ENCODE results near the gene MAT1A. TPM values are rescaled to one million over a fixed set of nuclear protein-coding genes. Genes with fewer than 3 reads are reported as not detected.
"Not testable (repeated sequence)": the region's sequence is repeated elsewhere in the genome, so short reads cannot be mapped to it uniquely, and the experiment has no call there.

Gene MAT1A
- total and polyA plus RNA-seq, 2 of the 8 experiments (the other 6 are each of a cell fraction or from before 2014, with no cell fraction given) = 4.1 to 6.4 TPM

DNA sequence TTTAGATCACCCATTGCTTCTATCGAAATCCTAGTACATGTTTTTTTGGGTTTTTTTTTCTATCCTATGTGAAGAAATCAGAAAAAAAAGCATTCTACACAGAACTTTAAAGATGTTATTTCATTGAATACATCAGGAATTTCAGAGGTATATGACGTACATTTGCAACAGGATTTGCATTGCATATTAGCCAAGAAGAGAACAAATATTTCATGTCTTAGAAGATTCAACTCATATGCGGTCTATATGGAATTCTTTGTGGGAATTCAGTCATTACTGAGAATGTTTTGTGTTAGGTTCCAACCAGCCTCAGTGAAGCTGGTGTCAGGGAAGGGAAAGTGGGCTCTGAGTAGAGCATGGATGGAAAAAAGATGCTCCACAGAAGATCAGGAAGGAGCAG, 45.1 kb downstream of the MAT1A start:
- H3K79me1 ChIP-seq (ENCODE audit: low read depth, low read length); H3K4me3 ChIP-seq (ENCODE audit: extremely low read depth in 1 of 4, insufficient read depth in 2 of 4, low read depth in 3 of 4, low read length in 4 of 4); H3K18ac ChIP-seq (ENCODE audit: extremely low read depth, low read length); H3K36me3 ChIP-seq (ENCODE audit: control insufficient read depth in 2 of 4, insufficient read depth in 4 of 4, low read length in 3 of 4); H3K23me2 ChIP-seq (ENCODE audit: low read depth, low read length); H3K23ac ChIP-seq (ENCODE audit: insufficient read length); CTCF ChIA-PET (ENCODE audit: partially characterized antibody); POLR2A ChIA-PET (ENCODE audit: partially characterized antibody); H2BK15ac ChIP-seq (ENCODE audit: low read length); H4K91ac ChIP-seq (replicated peaks; ENCODE audit: insufficient read length, low read length); H3K79me2 ChIP-seq (ENCODE audit: control insufficient read depth in 1 of 2, insufficient read depth in 2 of 2, low read length in 2 of 2); H3K56ac ChIP-seq (replicated peaks; ENCODE audit: insufficient read length, low read depth, low read length); H3K4me2 ChIP-seq (ENCODE audit: insufficient read depth in 1 of 2, low read depth in 2 of 2, low read length in 2 of 2); H3K4ac ChIP-seq (replicated peaks; ENCODE audit: insufficient read length, low read depth, low read length); H4K5ac ChIP-seq (ENCODE audit: insufficient read length, low read depth, low read length); H3K14ac ChIP-seq (ENCODE audit: insufficient read length); H2BK12ac ChIP-seq (ENCODE audit: low read depth, low read length); FAIRE-seq; H2BK120ac ChIP-seq (replicated peaks; ENCODE audit: low read depth, low read length); H3K27ac ChIP-seq (ENCODE audit: low read depth, low read length); H2AK5ac ChIP-seq (ENCODE audit: low read depth, low read length); H4K20me1 ChIP-seq (replicated peaks in 1 of 2; ENCODE audit: control insufficient read depth in 1 of 2, insufficient read depth in 2 of 2, low read length in 2 of 2); H2BK20ac ChIP-seq (ENCODE audit: low read length); H3K27me3 ChIP-seq (replicated peaks in 1 of 4; ENCODE audit: control insufficient read depth in 3 of 4, extremely low read depth in 1 of 4, insufficient read depth in 3 of 4, low read length in 3 of 4); DNase-seq (ENCODE audit: low read depth in 1 of 2, low spot score in 2 of 2); H4K8ac ChIP-seq (ENCODE audit: extremely low read depth, insufficient read depth, low read length); H3K4me1 ChIP-seq (replicated peaks in 1 of 4; ENCODE audit: control insufficient read depth in 3 of 4, insufficient read depth in 4 of 4, low read length in 3 of 4); H3K9me3 ChIP-seq (ENCODE audit: insufficient read depth in 2 of 2, low read depth in 1 of 2, low read length in 1 of 2); H2BK5ac ChIP-seq (ENCODE audit: low read depth, low read length); H2AFZ ChIP-seq (ENCODE audit: low read length); H3K9ac ChIP-seq (replicated peaks in 1 of 4; ENCODE audit: extremely low read depth in 1 of 4, low read depth in 3 of 4, low read length in 3 of 4): not testable (repeated sequence)
- WGBS, 2 experiments (ENCODE audit: extremely low coverage in 1 of 2, insufficient coverage in 1 of 2, insufficient read length in 1 of 2, insufficient replicate concordance in 2 of 2, low coverage in 1 of 2, low lambda C conversion rate in 2 of 2, missing lambda C conversion rate in 1 of 2) = 85% methylated on average over 3 of the region's 3 CpGs; no CpG with 5 or more reads in 1 of the 2 experiments

DNA sequence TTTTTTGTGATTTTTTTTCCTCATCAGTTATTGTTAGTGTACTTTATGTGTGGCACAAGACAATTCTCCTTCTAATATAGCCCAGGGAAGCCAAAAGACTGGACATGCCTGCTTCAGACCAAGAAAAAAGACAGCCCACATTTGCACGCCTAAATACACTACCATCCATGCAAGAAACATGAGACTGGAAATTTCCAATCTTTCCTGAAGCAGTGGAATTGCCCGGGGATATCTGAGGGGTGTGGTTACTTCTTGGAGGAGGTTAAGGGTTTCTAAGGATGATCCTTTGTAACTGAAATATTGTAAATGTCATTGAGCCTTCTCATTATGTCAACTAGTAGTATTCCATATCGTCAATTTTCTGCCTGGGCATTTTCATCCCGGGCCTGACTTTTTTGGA, 47.1 kb downstream of the MAT1A start:
- DNase-seq (ENCODE audit: low read depth in 1 of 2, low spot score in 2 of 2); H2BK5ac ChIP-seq (ENCODE audit: low read depth, low read length); H3K23ac ChIP-seq (ENCODE audit: insufficient read length); H2AK5ac ChIP-seq (ENCODE audit: low read depth, low read length); CTCF ChIA-PET (ENCODE audit: partially characterized antibody); H3K79me1 ChIP-seq (ENCODE audit: low read depth, low read length); H3K9ac ChIP-seq (replicated peaks in 1 of 4; ENCODE audit: extremely low read depth in 1 of 4, low read depth in 3 of 4, low read length in 3 of 4); H4K5ac ChIP-seq (ENCODE audit: insufficient read length, low read depth, low read length); H4K8ac ChIP-seq (ENCODE audit: extremely low read depth, insufficient read depth, low read length); H3K27me3 ChIP-seq (replicated peaks in 1 of 4; ENCODE audit: control insufficient read depth in 3 of 4, extremely low read depth in 1 of 4, insufficient read depth in 3 of 4, low read length in 3 of 4); H3K56ac ChIP-seq (replicated peaks; ENCODE audit: insufficient read length, low read depth, low read length); H3K18ac ChIP-seq (ENCODE audit: extremely low read depth, low read length); H4K91ac ChIP-seq (replicated peaks; ENCODE audit: insufficient read length, low read length); H3K36me3 ChIP-seq (ENCODE audit: control insufficient read depth in 2 of 4, insufficient read depth in 4 of 4, low read length in 3 of 4); H3K4me3 ChIP-seq (ENCODE audit: extremely low read depth in 1 of 4, insufficient read depth in 2 of 4, low read depth in 3 of 4, low read length in 4 of 4); H3K14ac ChIP-seq (ENCODE audit: insufficient read length); H3K79me2 ChIP-seq (ENCODE audit: control insufficient read depth in 1 of 2, insufficient read depth in 2 of 2, low read length in 2 of 2); H3K27ac ChIP-seq (ENCODE audit: low read depth, low read length); H2BK120ac ChIP-seq (replicated peaks; ENCODE audit: low read depth, low read length); H3K9me3 ChIP-seq (ENCODE audit: insufficient read depth in 2 of 2, low read depth in 1 of 2, low read length in 1 of 2); H2BK15ac ChIP-seq (ENCODE audit: low read length); H4K20me1 ChIP-seq (replicated peaks in 1 of 2; ENCODE audit: control insufficient read depth in 1 of 2, insufficient read depth in 2 of 2, low read length in 2 of 2); H3K4ac ChIP-seq (replicated peaks; ENCODE audit: insufficient read length, low read depth, low read length); FAIRE-seq; H3K4me1 ChIP-seq (replicated peaks in 1 of 4; ENCODE audit: control insufficient read depth in 3 of 4, insufficient read depth in 4 of 4, low read length in 3 of 4); POLR2A ChIA-PET (ENCODE audit: partially characterized antibody); H2BK20ac ChIP-seq (ENCODE audit: low read length); H2AFZ ChIP-seq (ENCODE audit: low read length); H3K23me2 ChIP-seq (ENCODE audit: low read depth, low read length); H3K4me2 ChIP-seq (ENCODE audit: insufficient read depth in 1 of 2, low read depth in 2 of 2, low read length in 2 of 2); H2BK12ac ChIP-seq (ENCODE audit: low read depth, low read length): not testable (repeated sequence)
- WGBS, 2 experiments (ENCODE audit: extremely low coverage in 1 of 2, insufficient coverage in 1 of 2, insufficient read length in 1 of 2, insufficient replicate concordance in 2 of 2, low coverage in 1 of 2, low lambda C conversion rate in 2 of 2, missing lambda C conversion rate in 1 of 2) = no CpG with 5 or more reads among the region's 4 CpGs
